GM13977 (cell line): ENCODE results near the gene ZFR2.

ENCODE experiments used
- DNase-seq: peaks from one replicate; pipeline ENCODE4 v3.0.0; 2012; ENCODE audit warnings: low spot score
- in situ Hi-C: fragments of 300-500 bp; cut with MboI; formaldehyde crosslinking; loops from one replicate; pipeline ENCODE4 v1.12.0; 2022; ENCODE audit warnings: low sequenced_read_pairs, low pct_unique_long_range_greater_than_20kb, mixed read lengths, inconsistent platforms; ENCODE audit not compliant: unreplicated experiment
- TF ChIP-seq, protein P1 (sequence below): IDR thresholded peaks from 2 replicates; pipeline ENCODE4 v1.5.1; 2012; ENCODE audit warnings: mild to moderate bottlenecking, control low read depth; ENCODE audit not compliant: insufficient read depth; ENCODE audit errors: extremely low read depth, missing control alignments

ZFR2 gene

DNA sequence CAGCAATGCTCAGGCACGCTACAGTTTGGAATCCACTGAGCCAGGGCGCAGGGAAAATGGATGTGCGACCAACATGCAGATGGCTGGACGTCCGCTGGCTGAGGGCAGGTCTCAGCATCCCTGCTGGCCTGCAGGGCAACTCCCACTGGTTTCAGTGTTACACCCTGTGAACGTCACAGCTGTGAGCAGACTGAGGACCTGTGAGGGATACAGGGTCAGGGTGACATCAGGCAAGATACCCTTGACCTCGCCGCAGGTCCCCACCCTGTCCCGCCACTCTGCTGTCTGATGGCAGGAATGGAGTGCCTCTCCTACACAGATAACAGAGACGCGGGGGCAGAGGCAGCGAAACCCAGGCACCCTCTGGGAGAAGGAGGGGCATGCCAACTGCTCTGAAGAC lies 19.1 kb downstream of the ZFR2 start:
- no peak for DNase-seq
- TF ChIP-seq, protein P1, sequence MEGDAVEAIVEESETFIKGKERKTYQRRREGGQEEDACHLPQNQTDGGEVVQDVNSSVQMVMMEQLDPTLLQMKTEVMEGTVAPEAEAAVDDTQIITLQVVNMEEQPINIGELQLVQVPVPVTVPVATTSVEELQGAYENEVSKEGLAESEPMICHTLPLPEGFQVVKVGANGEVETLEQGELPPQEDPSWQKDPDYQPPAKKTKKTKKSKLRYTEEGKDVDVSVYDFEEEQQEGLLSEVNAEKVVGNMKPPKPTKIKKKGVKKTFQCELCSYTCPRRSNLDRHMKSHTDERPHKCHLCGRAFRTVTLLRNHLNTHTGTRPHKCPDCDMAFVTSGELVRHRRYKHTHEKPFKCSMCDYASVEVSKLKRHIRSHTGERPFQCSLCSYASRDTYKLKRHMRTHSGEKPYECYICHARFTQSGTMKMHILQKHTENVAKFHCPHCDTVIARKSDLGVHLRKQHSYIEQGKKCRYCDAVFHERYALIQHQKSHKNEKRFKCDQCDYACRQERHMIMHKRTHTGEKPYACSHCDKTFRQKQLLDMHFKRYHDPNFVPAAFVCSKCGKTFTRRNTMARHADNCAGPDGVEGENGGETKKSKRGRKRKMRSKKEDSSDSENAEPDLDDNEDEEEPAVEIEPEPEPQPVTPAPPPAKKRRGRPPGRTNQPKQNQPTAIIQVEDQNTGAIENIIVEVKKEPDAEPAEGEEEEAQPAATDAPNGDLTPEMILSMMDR, result no peak
- in situ Hi-C loops, result no loop called here

DNA sequence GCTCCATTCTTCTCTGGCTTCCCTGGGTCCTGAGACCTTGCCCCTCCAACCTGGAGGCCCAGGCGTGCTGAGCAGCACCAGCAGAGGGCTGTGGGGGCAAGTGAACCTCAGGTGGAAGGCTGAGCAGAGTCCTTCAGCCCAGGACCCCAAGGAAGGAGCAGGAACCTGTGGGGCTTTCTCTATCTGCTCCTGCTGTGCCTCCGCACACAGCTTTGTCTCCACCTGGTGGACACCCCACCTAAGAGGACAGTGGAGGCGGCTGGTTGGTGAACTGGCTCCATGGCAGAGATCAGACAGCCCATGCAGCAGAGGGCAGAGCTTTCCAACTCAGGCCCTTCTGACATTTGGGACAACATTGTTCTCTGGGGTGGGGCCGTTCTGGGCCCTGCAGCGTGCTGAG lies 19.7 kb downstream of the ZFR2 start:
- TF ChIP-seq, protein P1, result no peak
- in situ Hi-C loops, result no loop called here
- DNase-seq, result no peak

DNA sequence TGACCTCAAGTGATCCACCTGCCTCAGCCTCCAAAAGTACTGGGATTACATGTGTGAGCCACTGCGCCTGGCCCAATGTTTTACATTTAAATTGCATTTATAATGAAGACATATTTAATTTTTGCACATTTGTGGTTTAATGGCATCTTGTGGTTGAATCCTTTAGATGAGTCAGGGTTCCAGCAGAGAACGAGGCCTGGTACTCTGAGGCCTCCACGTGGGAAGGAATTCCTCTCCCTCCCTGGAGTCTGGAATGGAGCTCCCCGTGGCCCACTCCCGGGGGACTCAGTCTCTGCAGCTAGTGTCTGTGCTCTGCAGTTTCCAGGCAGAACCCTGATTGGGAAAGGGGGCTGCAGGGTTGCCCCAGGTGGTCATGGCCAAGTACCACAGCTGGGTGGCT lies 24.2 kb downstream of the ZFR2 start:
- no peak for DNase-seq
- in situ Hi-C loops, result no loop called here
- TF ChIP-seq, protein P1, result no peak

DNA sequence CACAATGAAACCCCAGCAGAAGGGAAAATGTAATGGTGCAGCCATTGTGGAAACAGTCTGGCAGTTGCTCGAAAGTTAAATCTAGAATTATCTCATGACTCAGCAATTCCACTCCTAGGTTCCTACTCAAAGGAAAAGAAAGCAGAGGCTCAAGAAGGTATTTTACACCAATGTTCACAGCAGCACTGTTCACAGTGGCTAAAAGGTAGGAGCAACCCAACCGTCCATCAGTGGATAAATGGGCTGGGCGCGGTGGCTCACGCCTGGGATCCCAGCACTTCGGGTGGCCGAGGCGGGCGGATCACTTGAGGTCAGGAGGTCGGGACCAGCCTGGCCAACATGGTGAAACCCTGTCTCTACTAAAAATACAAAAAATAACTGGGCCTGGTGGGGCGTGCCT lies 25.9 kb downstream of the ZFR2 start:
- TF ChIP-seq, protein P1, result no peak
- no peak for DNase-seq
- in situ Hi-C loops, result no loop called here

DNA sequence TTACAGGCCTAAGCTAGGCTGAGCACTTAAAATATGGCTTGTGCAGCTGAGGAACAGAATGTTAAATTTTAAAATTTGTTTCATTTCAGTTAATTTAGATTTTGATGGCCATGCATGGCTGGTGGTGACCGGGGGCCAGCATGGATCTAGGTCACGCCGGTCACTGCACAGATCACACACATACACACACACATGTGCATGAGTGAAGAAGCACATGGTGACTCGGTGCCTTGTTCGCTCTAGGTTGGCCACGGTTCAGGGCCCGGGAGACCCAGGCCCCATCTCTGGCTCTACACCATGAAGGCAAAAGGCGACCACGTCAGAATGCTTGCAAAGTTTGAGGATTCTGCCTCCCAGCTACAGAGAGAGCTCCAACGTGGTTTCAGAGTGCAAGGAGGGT lies 28.0 kb downstream of the ZFR2 start:
- in situ Hi-C loops, result no loop called here
- no peak for DNase-seq
- TF ChIP-seq, protein P1, result no peak

DNA sequence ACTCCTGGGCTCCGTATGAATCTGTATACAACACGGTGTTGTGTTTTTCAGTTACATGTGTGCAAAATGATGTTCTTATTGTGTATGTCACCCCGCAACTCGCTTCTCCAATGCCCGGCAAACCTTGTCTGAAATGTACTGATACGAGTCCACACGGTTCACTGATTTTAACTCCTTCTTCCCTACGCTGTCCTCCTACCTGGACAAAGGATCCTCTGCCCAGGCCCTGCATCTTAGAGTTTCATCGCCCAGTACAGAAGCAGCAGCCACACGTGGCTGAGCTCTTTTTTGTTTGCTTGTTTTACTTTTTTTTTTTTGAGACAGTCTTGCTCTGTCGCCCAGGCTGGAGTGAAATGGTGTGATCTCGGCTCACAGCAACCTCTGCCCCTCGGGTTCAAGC lies 28.9 kb downstream of the ZFR2 start:
- in situ Hi-C loops, result no loop called here
- no peak for DNase-seq
- TF ChIP-seq, protein P1, result no peak

DNA sequence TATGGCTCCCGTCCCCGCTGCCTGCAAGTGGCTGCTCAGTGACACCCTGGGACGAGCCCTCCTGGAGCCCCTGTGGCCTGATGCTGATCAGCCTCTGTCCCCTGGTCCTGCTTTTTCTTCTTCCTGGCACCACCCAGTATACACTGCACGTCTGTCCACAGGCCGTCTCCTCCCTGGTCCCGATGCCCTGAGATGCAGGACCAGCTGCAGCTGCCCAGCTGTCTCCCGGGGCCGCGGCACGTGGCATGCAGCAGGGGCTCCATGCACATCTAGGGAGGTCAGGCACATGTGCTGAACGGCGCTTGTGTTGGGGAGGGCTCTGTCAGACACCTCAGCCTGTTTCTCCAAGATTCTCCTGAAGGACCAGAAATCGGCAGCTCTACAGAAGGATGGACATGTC lies 30.2 kb downstream of the ZFR2 start:
- no peak for DNase-seq
- TF ChIP-seq, protein P1, result no peak
- in situ Hi-C loops, result no loop called here
